Activated CD8-positive, alpha-beta T cell treated with anti-CD3 and anti-CD28 coated beads, Interleukin-2, amount 10 ng/mL, durations not matched to agents 7 days and 5 days (primary cell): ENCODE data around the gene HMG20A. TPM values are rescaled to one million over a fixed set of nuclear protein-coding genes. Genes with fewer than 3 reads are reported as not detected.
A peak's percentile ranks its signal among the peaks of the same experiment; 100 is the strongest.

Experiments used
- ATAC-seq: fragments of 150-1000 bp; cut with Tn5 transposase; one replicate; pipeline ENCODE4 v1.10.0; 2021; ENCODE audit warnings: moderate library complexity
- CTCF ChIA-PET: fragments of 350-600 bp; sonication (Branson Sonifier 250); formaldehyde crosslinking; loops from one replicate; lab custom pipeline; 2021; ENCODE audit warnings: antibody characterized with exemption; lab: Charles Lee
- POLR2A ChIA-PET: fragments of 350-600 bp; sonication (Branson Sonifier 250); formaldehyde crosslinking; loops from one replicate; lab custom pipeline; 2021; ENCODE audit warnings: antibody characterized with exemption; lab: Charles Lee
- DNase-seq: peaks from one replicate; pipeline ENCODE4 v3.0.0-alpha.2; 2020
- H3K27ac Mint-ChIP-seq: one replicate; pipeline ENCODE4 v1.8.0; 2021; ENCODE audit warnings: mild to moderate bottlenecking, mixed read lengths
- H3K27me3 Mint-ChIP-seq: one replicate; pipeline ENCODE4 v1.8.0; 2021; ENCODE audit warnings: low read depth, mixed read lengths
- H3K36me3 Mint-ChIP-seq: one replicate; pipeline ENCODE4 v1.8.0; 2021; ENCODE audit warnings: low read depth, mixed read lengths
- H3K4me1 Mint-ChIP-seq: one replicate; pipeline ENCODE4 v1.8.0; 2021; ENCODE audit warnings: low read depth, mixed read lengths
- H3K4me3 Mint-ChIP-seq: one replicate; pipeline ENCODE4 v1.8.0; 2021; ENCODE audit warnings: mild to moderate bottlenecking, mixed read lengths
- H3K9me3 Mint-ChIP-seq: one replicate; pipeline ENCODE4 v1.8.0; 2022; ENCODE audit warnings: mixed read lengths; ENCODE audit not compliant: insufficient read depth
- total RNA-seq, 2 experiments: library from RNA; stranded (reverse); gene quantifications; one replicate each; pipeline ENCODE4 v1.2.3, GENCODE V29; 2021

HMG20A gene
- total RNA-seq, 2 experiments from 2014 or later = 47.5 to 51.7 TPM

- H3K9me3 Mint-ChIP-seq = no peaks in the 10 kb centered on the region
- H3K36me3 Mint-ChIP-seq = peaks cover 57% of the 10 kb centered on the region
- peaks cover 7% of the 10 kb centered on the region for H3K4me1 Mint-ChIP-seq
- ATAC-seq (no peak), DNase-seq (no peak)
- H3K27ac Mint-ChIP-seq = no peak overlapping the region
- H3K4me3 Mint-ChIP-seq = no peak overlapping the region
- CTCF ChIA-PET = no interaction called here
- POLR2A ChIA-PET = interaction anchor here (0.6 kb wide), 2 partner anchors 60 to 525 kb away, joined by 3 read pairs; no protein-coding TSS in a partner anchor
- H3K27me3 Mint-ChIP-seq = no peaks in the 10 kb centered on the region
Measured at GRCh38 chr15:77480859-77481633, 60.4 kb downstream of the HMG20A start.

DNA sequence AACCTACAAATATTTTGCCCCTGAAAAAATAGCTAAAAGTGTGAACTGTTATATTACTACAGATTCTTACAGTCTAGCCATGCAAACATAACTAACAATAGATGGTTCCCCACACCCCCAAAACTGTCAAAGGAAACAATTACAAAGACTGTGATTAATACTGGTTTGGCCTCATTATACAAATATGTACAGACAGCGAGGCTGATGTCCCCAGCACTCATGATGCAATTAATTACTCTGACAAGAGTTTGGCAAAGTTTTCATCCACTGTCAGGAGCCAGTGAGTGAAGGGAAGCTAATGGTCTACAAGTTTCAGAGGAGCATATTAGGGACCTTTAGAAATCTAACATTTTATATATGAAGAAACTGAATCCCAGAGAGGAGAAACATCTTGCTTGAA, 61.0 kb downstream of the HMG20A start:
- H3K27ac Mint-ChIP-seq = no peak overlapping the region
- CTCF ChIA-PET = interaction anchor here (1.0 kb wide), 1 partner anchor 508 kb away, joined by 3 read pairs; no protein-coding TSS in a partner anchor
- DNase-seq (no peak), ATAC-seq (no peak)
- H3K9me3 Mint-ChIP-seq = no peaks in the 10 kb centered on the region
- POLR2A ChIA-PET = interaction anchor here (0.6 kb wide), 2 partner anchors 60 to 526 kb away, joined by 3 read pairs; no protein-coding TSS in a partner anchor
- H3K27me3 Mint-ChIP-seq = no peaks in the 10 kb centered on the region
- H3K4me1 Mint-ChIP-seq = peaks cover 9% of the 10 kb centered on the region
- H3K36me3 Mint-ChIP-seq = peaks cover 58% of the 10 kb centered on the region
- H3K4me3 Mint-ChIP-seq = no peak overlapping the region

- Mint-ChIP-seq H3K4me3 (no peak overlapping the region), H3K4me1 (peaks cover 18% of the 10 kb centered on the region), H3K9me3 (no peaks in the 10 kb centered on the region), H3K27ac (no peak overlapping the region), H3K36me3 (peaks cover 54% of the 10 kb centered on the region), H3K27me3 (no peaks in the 10 kb centered on the region)
- DNase-seq (no peak), ATAC-seq (no peak)
- ChIA-PET CTCF (interaction anchor here (1.0 to 1.8 kb wide), 3 partner anchors 14 to 509 kb away, joined by 3 to 7 read pairs (median 4); no protein-coding TSS in a partner anchor), POLR2A (no interaction called here)
Measured at GRCh38 chr15:77482570-77482969, 61.9 kb downstream of the HMG20A start.

GRCh38 chr15:77483425-77484140, 62.9 kb downstream of the HMG20A start:
- no peak overlapping the region for H3K4me3 Mint-ChIP-seq
- peak overlapping the region; percentile 36 for H3K27ac Mint-ChIP-seq
- no peaks in the 10 kb centered on the region for H3K27me3 Mint-ChIP-seq
- H3K36me3 Mint-ChIP-seq = peaks cover 49% of the 10 kb centered on the region
- ChIA-PET CTCF (interaction anchor here (1.0 to 1.8 kb wide), 3 partner anchors 10 to 60 kb away, joined by 3 to 7 read pairs (median 4); no protein-coding TSS in a partner anchor), POLR2A (no interaction called here)
- no peaks in the 10 kb centered on the region for H3K9me3 Mint-ChIP-seq
- no peak for ATAC-seq
- DNase-seq = no peak
- H3K4me1 Mint-ChIP-seq = peaks cover 21% of the 10 kb centered on the region

DNA sequence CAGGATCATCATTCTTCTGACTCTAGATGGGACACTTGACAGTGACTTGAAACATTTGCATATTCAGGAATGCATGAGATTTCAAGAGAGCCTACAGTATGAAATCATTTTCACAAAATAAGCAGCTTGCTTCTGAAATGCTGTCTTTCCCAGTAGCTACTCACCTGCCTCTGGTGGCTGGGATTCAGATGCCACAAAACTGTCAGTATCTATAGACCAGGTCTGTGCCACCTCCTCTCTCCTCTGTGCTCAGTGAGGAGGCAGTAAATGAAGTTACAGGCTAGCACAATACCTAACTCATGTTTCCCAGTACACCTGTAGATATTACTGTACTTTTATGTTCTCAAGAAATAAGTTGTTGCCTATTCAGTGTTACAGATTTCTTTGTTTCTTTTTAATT, 64.3 kb downstream of the HMG20A start:
- CTCF ChIA-PET = interaction anchor here (1.4 kb wide), 1 partner anchor 8 kb away, joined by 3 read pairs; no protein-coding TSS in a partner anchor
- H3K36me3 Mint-ChIP-seq = peaks cover 38% of the 10 kb centered on the region
- DNase-seq (no peak), ATAC-seq (no peak)
- H3K4me1 Mint-ChIP-seq = peaks cover 14% of the 10 kb centered on the region
- H3K9me3 Mint-ChIP-seq = no peaks in the 10 kb centered on the region
- no peaks in the 10 kb centered on the region for H3K27me3 Mint-ChIP-seq
- POLR2A ChIA-PET = no interaction called here
- H3K27ac Mint-ChIP-seq = no peak overlapping the region
- no peak overlapping the region for H3K4me3 Mint-ChIP-seq

DNA sequence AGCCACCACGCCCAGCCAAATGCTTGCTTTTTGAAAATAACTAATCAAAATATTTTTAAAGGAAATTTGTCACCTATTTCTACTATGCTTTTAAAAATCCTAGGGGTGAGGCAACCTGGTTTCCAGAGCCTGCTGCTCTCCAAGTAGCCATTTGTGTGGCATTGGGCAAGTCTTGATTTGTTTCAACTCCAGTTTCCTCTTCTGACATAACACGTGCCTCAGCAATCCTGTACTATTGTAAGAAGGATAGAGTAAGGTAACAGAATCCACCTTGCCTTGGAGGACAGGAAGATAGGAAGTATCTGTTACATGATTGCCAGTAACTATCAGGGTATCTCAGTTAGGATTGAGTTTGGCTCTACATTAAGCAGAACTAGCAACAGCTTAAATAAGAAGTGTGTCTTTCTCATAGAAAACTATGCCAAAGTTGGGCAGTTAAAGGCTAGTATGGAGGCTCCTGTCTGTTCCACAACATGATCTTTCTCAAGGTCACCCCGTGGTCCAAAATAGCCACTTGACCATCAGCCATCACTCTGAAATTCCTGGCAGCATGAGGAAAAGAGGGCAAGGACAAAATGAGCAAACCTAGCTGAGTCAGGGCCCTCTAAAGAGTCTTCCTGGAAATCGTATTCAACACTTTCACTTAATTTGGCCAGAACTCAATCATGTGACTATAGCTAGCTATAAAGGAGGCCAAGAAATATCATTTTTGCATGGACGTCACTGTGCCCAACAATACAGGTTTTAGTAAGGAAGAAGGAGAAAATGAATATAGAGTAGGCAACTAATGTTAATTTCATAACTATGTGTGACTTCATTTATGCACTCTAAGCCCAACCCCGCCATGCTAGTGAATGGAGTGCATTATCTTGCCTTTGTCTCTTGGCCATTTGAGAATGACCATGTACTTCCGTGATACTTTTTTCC, 66.1 kb downstream of the HMG20A start:
- peak overlapping the region; percentile 4 for H3K27ac Mint-ChIP-seq
- CTCF ChIA-PET = interaction anchor here (0.6 to 3.2 kb wide), 5 partner anchors 10 to 300 kb away, joined by 3 to 11 read pairs (median 6); no protein-coding TSS in a partner anchor
- DNase-seq = no peak
- POLR2A ChIA-PET = interaction anchor here (0.6 kb wide), 1 partner anchor 463 kb away, joined by 3 read pairs; no protein-coding TSS in a partner anchor
- H3K9me3 Mint-ChIP-seq = no peaks in the 10 kb centered on the region
- H3K36me3 Mint-ChIP-seq = peaks cover 31% of the 10 kb centered on the region
- peaks cover 14% of the 10 kb centered on the region for H3K4me1 Mint-ChIP-seq
- H3K27me3 Mint-ChIP-seq = no peaks in the 10 kb centered on the region
- ATAC-seq = no peak
- no peak overlapping the region for H3K4me3 Mint-ChIP-seq

- no peak for ATAC-seq
- peak overlapping the region; percentile 4 for H3K27ac Mint-ChIP-seq
- H3K27me3 Mint-ChIP-seq = no peaks in the 10 kb centered on the region
- H3K4me3 Mint-ChIP-seq = no peak overlapping the region
- no peaks in the 10 kb centered on the region for H3K9me3 Mint-ChIP-seq
- ChIA-PET POLR2A (interaction anchor here (0.6 kb wide), 1 partner anchor 464 kb away, joined by 3 read pairs; no protein-coding TSS in a partner anchor), CTCF (interaction anchor here (0.9 to 3.2 kb wide), 5 partner anchors 10 to 308 kb away, joined by 3 to 11 read pairs (median 6); no protein-coding TSS in a partner anchor)
- DNase-seq = no peak
- H3K4me1 Mint-ChIP-seq = peaks cover 17% of the 10 kb centered on the region
- H3K36me3 Mint-ChIP-seq = peaks cover 29% of the 10 kb centered on the region
Measured at GRCh38 chr15:77487469-77487842, 66.8 kb downstream of the HMG20A start.

DNA sequence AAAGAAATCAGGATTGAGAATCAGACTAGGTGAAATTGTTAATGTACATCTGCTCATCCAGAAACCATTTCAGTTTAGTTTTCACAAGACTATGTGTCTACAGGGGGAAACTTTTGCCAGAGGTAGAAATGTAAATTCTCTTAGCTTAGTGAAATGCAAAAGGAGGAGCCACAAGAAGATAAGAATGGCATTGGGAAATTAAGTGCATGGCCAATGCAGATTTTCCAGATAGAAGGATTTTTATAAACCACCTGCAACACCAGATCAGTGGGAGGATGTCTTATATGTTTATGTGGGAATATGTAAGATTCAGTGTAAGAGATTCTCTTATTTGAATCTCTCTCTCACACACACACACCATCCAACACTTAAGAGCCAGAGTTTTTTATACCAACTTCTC, 67.2 kb downstream of the HMG20A start:
- DNase-seq (no peak), ATAC-seq (no peak)
- H3K27me3 Mint-ChIP-seq = no peaks in the 10 kb centered on the region
- no peak overlapping the region for H3K27ac Mint-ChIP-seq
- H3K4me3 Mint-ChIP-seq = no peak overlapping the region
- H3K36me3 Mint-ChIP-seq = peaks cover 25% of the 10 kb centered on the region
- ChIA-PET POLR2A (interaction anchor here (0.6 kb wide), 1 partner anchor 464 kb away, joined by 3 read pairs; no protein-coding TSS in a partner anchor), CTCF (interaction anchor here (0.9 to 3.2 kb wide), 4 partner anchors 56 to 309 kb away, joined by 3 to 11 read pairs (median 7); no protein-coding TSS in a partner anchor)
- H3K4me1 Mint-ChIP-seq = peaks cover 20% of the 10 kb centered on the region
- no peaks in the 10 kb centered on the region for H3K9me3 Mint-ChIP-seq

GRCh38 chr15:77489647-77490046, 69.0 kb downstream of the HMG20A start:
- no peaks in the 10 kb centered on the region for H3K27me3 Mint-ChIP-seq
- DNase-seq = no peak
- ChIA-PET POLR2A (no interaction called here), CTCF (interaction anchor here (0.7 to 3.2 kb wide), 2 partner anchors 54 to 303 kb away, joined by 3 to 10 read pairs; no protein-coding TSS in a partner anchor)
- H3K36me3 Mint-ChIP-seq = peaks cover 20% of the 10 kb centered on the region
- no peak overlapping the region for H3K27ac Mint-ChIP-seq
- no peak for ATAC-seq
- H3K4me1 Mint-ChIP-seq = peaks cover 32% of the 10 kb centered on the region
- H3K4me3 Mint-ChIP-seq = no peak overlapping the region
- H3K9me3 Mint-ChIP-seq = no peaks in the 10 kb centered on the region

DNA sequence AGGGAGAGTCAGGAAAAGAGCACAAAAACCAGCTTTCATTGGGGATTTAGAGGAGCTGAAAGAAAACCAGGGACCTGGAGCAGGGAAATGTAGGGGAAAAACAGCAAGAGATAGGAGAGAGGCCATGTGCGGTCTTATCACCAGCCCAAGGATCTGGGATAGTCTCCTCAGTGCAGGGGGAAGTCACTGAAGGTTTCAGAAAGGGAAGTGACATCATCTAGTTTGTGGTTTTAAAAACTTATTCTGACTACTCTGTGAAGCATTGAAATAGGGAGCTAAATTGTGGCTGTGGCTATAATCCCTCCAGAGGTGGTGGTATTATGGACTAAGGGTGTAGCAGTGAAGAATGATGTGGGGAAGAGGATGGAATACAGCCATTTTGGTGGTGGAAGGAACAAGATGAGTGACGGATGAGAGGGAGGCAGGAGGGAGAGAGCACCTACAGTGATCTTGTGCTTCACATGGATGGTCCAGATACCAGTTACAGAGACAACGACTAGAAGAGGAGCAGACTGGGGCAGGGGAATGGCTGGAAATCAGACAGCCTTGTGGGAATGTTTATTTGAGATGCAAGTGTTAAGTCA, 72.7 kb downstream of the HMG20A start:
- Mint-ChIP-seq H3K36me3 (peaks cover 5% of the 10 kb centered on the region), H3K27me3 (no peaks in the 10 kb centered on the region), H3K27ac (peak overlapping the region; percentile 73), H3K9me3 (no peaks in the 10 kb centered on the region), H3K4me1 (peaks cover 20% of the 10 kb centered on the region), H3K4me3 (no peak overlapping the region)
- ATAC-seq (peak; percentile 61), DNase-seq (no peak)
- ChIA-PET POLR2A (no interaction called here), CTCF (interaction anchor here (0.8 to 11.2 kb wide), 10 partner anchors 9 to 520 kb away, joined by 3 to 148 read pairs (median 4); no protein-coding TSS in a partner anchor)
